Measurements from ENCODE around the gene TMTC4. TPM values are rescaled to one million over a fixed set of nuclear protein-coding genes. Genes with fewer than 3 reads are reported as not detected.
A peak's percentile ranks its signal among the peaks of the same experiment; 100 is the strongest.

TMTC4 gene
- total RNA-seq, 1 experiment from 2014 or later: 45.5 TPM

DNA sequence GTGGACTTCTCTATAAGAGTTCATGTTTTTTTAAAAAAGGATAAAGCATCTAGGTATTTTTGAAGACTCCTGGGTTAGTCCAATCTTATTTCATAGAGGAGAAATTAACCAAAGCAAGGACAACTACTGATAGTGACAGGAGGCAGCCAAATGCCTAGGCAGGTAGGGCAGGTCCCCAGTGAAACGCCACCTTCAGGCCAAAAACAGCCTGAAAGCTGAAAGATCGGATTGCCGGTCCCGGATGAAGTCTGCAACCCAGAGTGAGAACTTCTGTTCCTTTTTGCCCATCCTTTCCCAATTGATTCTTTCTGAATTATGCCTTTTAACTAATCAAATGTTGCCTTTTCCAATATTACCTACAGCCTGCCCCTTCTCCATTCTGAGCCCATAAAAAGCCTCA lies 79.9 kb downstream of the TMTC4 start:
- peak; percentile 63 for DNase-seq (ENCODE audit: low spot score)
- peak; percentile 86 for ATAC-seq
- no peaks in the 10 kb centered on the region for H3K4me1 Mint-ChIP-seq
- no peak overlapping the region for H3K27ac Mint-ChIP-seq
- TF ChIP-seq CTCF (IDR thresholded peaks at IDR 0.05): peak; percentile 35; the same call in 1 of the 2 replicates
- TF ChIP-seq TP53 (CRISPR knock-in tag; IDR thresholded peaks at IDR 0.05): no peak
- POLR2A ChIA-PET: no interaction called here
- peaks cover 8% of the 10 kb centered on the region for H3K27me3 Mint-ChIP-seq (ENCODE audit: low read depth)
- H3K36me3 Mint-ChIP-seq: no peaks in the 10 kb centered on the region
- CTCF ChIA-PET: interaction anchor here (0.6 to 2.1 kb wide), 18 partner anchors 8 to 424 kb away, joined by 3 to 18 read pairs (median 3); no protein-coding TSS in a partner anchor
- no peak overlapping the region for H3K4me3 Mint-ChIP-seq
- H3K9me3 Mint-ChIP-seq: no peaks in the 10 kb centered on the region

DNA sequence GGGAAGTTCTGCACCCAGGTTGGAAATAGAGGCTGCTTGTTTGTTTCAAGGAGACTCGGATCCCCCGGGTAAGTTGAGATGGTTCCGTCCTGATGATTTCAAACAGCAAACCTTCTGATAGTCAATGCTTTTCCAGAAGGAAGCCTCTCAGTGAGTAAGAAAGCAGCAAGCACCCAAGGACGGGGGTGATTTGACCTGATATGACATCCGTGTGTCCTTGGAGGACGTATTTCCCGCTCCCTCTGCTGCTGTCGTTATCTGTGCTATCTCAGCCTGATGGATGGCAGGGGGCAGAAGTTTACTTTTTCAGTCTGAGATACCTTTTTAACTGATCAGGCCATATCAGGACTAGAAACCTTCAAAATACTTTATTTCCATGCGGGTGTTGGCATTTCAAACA lies 80.3 kb downstream of the TMTC4 start:
- Mint-ChIP-seq H3K36me3 (no peaks in the 10 kb centered on the region), H3K27ac (no peak overlapping the region), H3K27me3 (ENCODE audit: low read depth) (peaks cover 11% of the 10 kb centered on the region), H3K9me3 (peaks cover under 1% of the 10 kb centered on the region; the same call in 1 of the 2 replicates), H3K4me3 (no peak overlapping the region), H3K4me1 (no peaks in the 10 kb centered on the region)
- POLR2A ChIA-PET: no interaction called here
- ATAC-seq (no peak), DNase-seq (ENCODE audit: low spot score) (no peak)
- CTCF ChIA-PET: interaction anchor here (0.6 to 2.1 kb wide), 11 partner anchors 9 to 423 kb away, joined by 3 to 18 read pairs (median 3); no protein-coding TSS in a partner anchor
- TF ChIP-seq JAZF1 (CRISPR knock-in tag; IDR thresholded peaks at IDR 0.05): no peak
- TF ChIP-seq, protein P1, sequence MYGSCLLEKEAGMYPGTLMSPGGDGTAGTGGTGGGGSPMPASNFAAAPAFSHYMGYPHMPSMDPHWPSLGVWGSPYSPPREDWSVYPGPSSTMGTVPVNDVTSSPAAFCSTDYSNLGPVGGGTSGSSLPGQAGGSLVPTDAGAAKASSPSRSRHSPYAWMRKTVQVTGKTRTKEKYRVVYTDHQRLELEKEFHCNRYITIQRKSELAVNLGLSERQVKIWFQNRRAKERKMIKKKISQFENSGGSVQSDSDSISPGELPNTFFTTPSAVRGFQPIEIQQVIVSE (CRISPR knock-in tag; IDR thresholded peaks at IDR 0.05; ENCODE audit: borderline replicate concordance): no peak

DNA sequence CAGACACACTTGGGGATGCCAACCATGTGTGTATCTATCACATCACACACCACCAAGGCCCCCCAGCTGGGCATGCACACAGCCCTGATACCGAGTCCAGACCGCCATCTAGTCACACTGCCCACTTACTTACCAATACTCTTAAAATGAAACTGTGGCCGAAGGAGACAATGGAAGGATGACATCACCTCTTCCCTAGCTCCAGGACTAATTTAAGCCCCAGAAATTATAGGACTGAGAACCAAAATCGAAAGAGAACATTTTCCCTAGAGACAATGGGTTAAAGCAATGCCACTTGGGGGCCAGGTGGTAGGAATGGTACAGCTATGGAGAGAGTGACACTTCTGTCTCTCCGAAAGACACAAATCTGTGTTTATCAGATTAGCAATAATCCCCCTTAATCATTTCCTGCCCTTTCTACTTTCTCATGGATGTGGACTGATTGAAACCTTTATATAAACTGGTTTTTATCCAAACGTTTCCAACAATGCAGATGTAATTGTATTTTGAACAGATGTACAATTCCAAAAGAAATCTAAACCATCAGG lies 85.3 kb downstream of the TMTC4 start:
- Mint-ChIP-seq H3K9me3 (peaks cover 5% of the 10 kb centered on the region; the same call in 1 of the 2 replicates), H3K4me1 (peaks cover 7% of the 10 kb centered on the region; the same call in 1 of the 2 replicates), H3K27ac (no peak overlapping the region), H3K27me3 (ENCODE audit: low read depth) (peaks cover 13% of the 10 kb centered on the region), H3K4me3 (peak overlapping the region; percentile 63), H3K36me3 (no peaks in the 10 kb centered on the region)
- ChIA-PET POLR2A (no interaction called here), CTCF (interaction anchor here (0.5 to 1.1 kb wide), 3 partner anchors 16 to 257 kb away, joined by 3 to 7 read pairs (median 4); no protein-coding TSS in a partner anchor)
- DNase-seq (ENCODE audit: low spot score) (no peak), ATAC-seq (no peak)
- TF ChIP-seq ATF3 (CRISPR knock-in tag; conservative IDR thresholded peaks at IDR 0.05) (no peak), ESRRA (CRISPR knock-in tag; IDR thresholded peaks at IDR 0.05; ENCODE audit: borderline replicate concordance) (no peak), SMAD3 (CRISPR knock-in tag; IDR thresholded peaks at IDR 0.05; ENCODE audit: borderline replicate concordance) (no peak), HMGXB4 (CRISPR knock-in tag; IDR thresholded peaks at IDR 0.05) (no peak), CREM (CRISPR knock-in tag; IDR thresholded peaks at IDR 0.05) (no peak), ATF2 (CRISPR knock-in tag; IDR thresholded peaks at IDR 0.05; ENCODE audit: borderline replicate concordance, low read depth) (no peak), CREB1 (CRISPR knock-in tag; IDR thresholded peaks at IDR 0.05) (no peak), ARID4B (CRISPR knock-in tag; IDR thresholded peaks at IDR 0.05; ENCODE audit: borderline replicate concordance) (no peak), GABPB1 (CRISPR knock-in tag; IDR thresholded peaks at IDR 0.05) (no peak), NFYB (CRISPR knock-in tag; conservative IDR thresholded peaks at IDR 0.05; ENCODE audit: low read depth) (no peak), NFE2L1 (CRISPR knock-in tag; IDR thresholded peaks at IDR 0.05) (no peak), TP53 (CRISPR knock-in tag; IDR thresholded peaks at IDR 0.05) (no peak), NR2C2 (CRISPR knock-in tag; IDR thresholded peaks at IDR 0.05) (no peak), ZNF396 (CRISPR knock-in tag; IDR thresholded peaks at IDR 0.05; ENCODE audit: borderline replicate concordance) (no peak), GTF2I (CRISPR knock-in tag; conservative IDR thresholded peaks at IDR 0.05) (no peak)
- TF ChIP-seq, protein P2, sequence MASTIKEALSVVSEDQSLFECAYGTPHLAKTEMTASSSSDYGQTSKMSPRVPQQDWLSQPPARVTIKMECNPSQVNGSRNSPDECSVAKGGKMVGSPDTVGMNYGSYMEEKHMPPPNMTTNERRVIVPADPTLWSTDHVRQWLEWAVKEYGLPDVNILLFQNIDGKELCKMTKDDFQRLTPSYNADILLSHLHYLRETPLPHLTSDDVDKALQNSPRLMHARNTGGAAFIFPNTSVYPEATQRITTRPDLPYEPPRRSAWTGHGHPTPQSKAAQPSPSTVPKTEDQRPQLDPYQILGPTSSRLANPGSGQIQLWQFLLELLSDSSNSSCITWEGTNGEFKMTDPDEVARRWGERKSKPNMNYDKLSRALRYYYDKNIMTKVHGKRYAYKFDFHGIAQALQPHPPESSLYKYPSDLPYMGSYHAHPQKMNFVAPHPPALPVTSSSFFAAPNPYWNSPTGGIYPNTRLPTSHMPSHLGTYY (CRISPR knock-in tag; IDR thresholded peaks at IDR 0.05): no peak
